ENCODE data around the gene YPEL2. TPM values are rescaled to one million over a fixed set of nuclear protein-coding genes. Genes with fewer than 3 reads are reported as not detected.

YPEL2 gene
- total RNA-seq, 1 experiment from 2014 or later = 4.1 TPM

DNA sequence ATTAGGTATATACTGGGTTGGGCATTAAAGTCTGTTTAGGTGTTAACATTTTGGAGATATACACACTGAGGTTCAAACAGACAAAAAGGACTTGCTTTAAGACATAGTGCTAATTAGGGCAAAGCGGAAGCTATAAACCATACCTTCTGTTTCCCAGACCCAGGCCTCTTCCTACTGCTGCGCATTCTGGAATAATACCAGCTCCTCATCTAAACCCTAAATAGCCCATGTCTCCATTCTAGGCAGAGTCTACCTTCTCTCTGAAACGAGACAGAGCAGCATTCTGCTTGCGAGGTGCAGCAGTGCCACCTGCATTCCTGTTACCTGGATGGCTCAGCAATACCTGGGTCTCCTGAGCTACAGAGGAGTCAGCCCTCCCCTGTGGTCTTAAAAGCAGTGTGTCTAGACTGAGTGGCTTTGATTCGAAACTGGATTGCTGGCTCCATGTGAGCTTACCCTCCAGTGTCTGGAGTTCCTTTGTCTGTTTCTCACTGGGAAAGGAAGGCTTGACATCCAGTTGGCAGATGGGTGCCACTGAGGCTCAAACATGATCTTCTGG is 6.4 kb downstream of the YPEL2 start:
- CTCF ChIA-PET = no interaction called here
- no peak overlapping the region for H3K4me3 Mint-ChIP-seq (ENCODE audit: low read depth, unreplicated experiment)
- TF ChIP-seq, protein P1, sequence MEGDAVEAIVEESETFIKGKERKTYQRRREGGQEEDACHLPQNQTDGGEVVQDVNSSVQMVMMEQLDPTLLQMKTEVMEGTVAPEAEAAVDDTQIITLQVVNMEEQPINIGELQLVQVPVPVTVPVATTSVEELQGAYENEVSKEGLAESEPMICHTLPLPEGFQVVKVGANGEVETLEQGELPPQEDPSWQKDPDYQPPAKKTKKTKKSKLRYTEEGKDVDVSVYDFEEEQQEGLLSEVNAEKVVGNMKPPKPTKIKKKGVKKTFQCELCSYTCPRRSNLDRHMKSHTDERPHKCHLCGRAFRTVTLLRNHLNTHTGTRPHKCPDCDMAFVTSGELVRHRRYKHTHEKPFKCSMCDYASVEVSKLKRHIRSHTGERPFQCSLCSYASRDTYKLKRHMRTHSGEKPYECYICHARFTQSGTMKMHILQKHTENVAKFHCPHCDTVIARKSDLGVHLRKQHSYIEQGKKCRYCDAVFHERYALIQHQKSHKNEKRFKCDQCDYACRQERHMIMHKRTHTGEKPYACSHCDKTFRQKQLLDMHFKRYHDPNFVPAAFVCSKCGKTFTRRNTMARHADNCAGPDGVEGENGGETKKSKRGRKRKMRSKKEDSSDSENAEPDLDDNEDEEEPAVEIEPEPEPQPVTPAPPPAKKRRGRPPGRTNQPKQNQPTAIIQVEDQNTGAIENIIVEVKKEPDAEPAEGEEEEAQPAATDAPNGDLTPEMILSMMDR (IDR thresholded peaks at IDR 0.05; ENCODE audit: unreplicated experiment) = no peak
- intact Hi-C loops (cut with micrococcal nuclease; ENCODE audit: unreplicated experiment) = no loop called here
- no peaks in the 10 kb centered on the region for H3K4me1 Mint-ChIP-seq (ENCODE audit: low read depth, unreplicated experiment)
- DNase-seq = no peak
- H3K27ac Mint-ChIP-seq (ENCODE audit: unreplicated experiment) = no peak overlapping the region
- BruUV-seq (replicated peaks) = no TSS peak
- peaks cover 18% of the 10 kb centered on the region for H3K27me3 Mint-ChIP-seq (ENCODE audit: unreplicated experiment)
- H3K36me3 Mint-ChIP-seq (ENCODE audit: insufficient read depth, unreplicated experiment) = peaks cover 3% of the 10 kb centered on the region
- H3K9me3 Mint-ChIP-seq (ENCODE audit: low read depth, unreplicated experiment) = no peaks in the 10 kb centered on the region

DNA sequence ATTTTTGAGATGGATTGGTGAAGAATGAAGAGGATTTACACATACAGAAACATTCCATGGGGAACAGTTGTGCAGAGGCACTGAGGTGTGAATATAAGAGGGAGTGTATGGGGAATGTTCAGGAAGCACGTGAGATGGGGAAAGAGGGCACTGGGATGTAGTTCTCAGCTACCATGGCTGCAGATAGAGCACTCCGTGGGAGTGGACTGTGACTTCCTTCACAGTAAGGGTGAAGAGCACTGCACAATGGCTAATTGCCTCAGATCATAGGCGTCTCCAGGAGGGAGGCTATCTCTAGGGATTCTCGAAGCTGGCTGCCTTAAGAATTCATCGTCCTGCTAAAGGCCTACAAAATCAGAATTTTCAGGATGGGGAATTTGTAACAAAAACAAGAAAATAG is 7.0 kb downstream of the YPEL2 start:
- no peak for DNase-seq
- H3K36me3 Mint-ChIP-seq (ENCODE audit: insufficient read depth, unreplicated experiment) = no peaks in the 10 kb centered on the region
- H3K27me3 Mint-ChIP-seq (ENCODE audit: unreplicated experiment) = peaks cover 25% of the 10 kb centered on the region
- TF ChIP-seq, protein P1 (IDR thresholded peaks at IDR 0.05; ENCODE audit: unreplicated experiment) = no peak
- H3K9me3 Mint-ChIP-seq (ENCODE audit: low read depth, unreplicated experiment) = no peaks in the 10 kb centered on the region
- no TSS peak for BruUV-seq (replicated peaks)
- no peak overlapping the region for H3K27ac Mint-ChIP-seq (ENCODE audit: unreplicated experiment)
- H3K4me1 Mint-ChIP-seq (ENCODE audit: low read depth, unreplicated experiment) = no peaks in the 10 kb centered on the region
- intact Hi-C loops (cut with micrococcal nuclease; ENCODE audit: unreplicated experiment) = no loop called here
- CTCF ChIA-PET = no interaction called here
- H3K4me3 Mint-ChIP-seq (ENCODE audit: low read depth, unreplicated experiment) = no peak overlapping the region

DNA sequence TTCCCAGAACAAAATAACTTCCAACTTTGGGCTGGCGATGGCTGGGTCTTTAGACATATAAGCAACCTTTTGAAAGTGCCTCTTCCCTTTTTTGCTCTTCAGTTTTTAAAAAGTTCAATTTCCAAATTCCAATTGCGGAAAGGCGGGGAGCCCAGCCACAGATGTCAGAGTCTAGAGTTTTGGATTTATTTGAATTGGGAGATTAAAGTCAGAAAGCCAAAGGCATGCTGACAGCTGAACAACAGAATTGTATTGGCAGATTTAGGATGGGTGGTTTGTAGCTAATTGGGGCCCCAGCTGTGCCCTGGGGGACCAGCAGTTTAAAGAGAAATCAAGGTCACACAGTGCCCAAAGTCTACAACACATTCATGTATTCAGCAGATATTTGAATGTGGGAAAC is 10.5 kb downstream of the YPEL2 start:
- Mint-ChIP-seq H3K4me1 (ENCODE audit: low read depth, unreplicated experiment) (no peaks in the 10 kb centered on the region), H3K27ac (ENCODE audit: unreplicated experiment) (no peak overlapping the region), H3K9me3 (ENCODE audit: low read depth, unreplicated experiment) (no peaks in the 10 kb centered on the region), H3K36me3 (ENCODE audit: insufficient read depth, unreplicated experiment) (no peaks in the 10 kb centered on the region), H3K27me3 (ENCODE audit: unreplicated experiment) (peaks cover 16% of the 10 kb centered on the region), H3K4me3 (ENCODE audit: low read depth, unreplicated experiment) (no peak overlapping the region)
- intact Hi-C loops (cut with micrococcal nuclease; ENCODE audit: unreplicated experiment) = no loop called here
- DNase-seq = no peak
- no TSS peak for BruUV-seq (replicated peaks)
- TF ChIP-seq, protein P1 (IDR thresholded peaks at IDR 0.05; ENCODE audit: unreplicated experiment) = no peak
- CTCF ChIA-PET = no interaction called here

DNA sequence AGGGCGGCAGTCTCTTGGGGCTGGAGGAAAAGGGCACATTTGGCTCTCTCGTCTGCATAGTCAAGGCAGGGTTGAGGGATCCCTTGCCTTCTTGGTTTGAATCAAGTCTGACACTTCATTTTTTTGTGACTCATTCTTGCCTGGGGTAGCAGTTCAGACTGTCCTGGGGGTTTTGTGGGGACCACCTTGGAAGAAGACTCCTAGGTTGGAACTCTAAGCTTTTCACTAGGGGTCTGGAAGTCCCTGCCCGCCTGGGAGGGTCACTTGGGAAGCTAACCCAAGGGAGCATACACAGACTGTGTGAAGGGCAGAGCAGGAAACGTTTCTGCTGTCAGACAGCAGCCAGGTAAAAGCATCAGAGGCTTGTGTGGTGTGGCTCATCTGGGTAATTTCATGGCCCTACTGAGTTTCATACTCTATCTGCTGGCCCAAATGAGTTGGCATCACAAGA is 11.3 kb downstream of the YPEL2 start:
- intact Hi-C loops (cut with micrococcal nuclease; ENCODE audit: unreplicated experiment) = no loop called here
- TF ChIP-seq, protein P1 (IDR thresholded peaks at IDR 0.05; ENCODE audit: unreplicated experiment) = no peak
- Mint-ChIP-seq H3K36me3 (ENCODE audit: insufficient read depth, unreplicated experiment) (no peaks in the 10 kb centered on the region), H3K9me3 (ENCODE audit: low read depth, unreplicated experiment) (no peaks in the 10 kb centered on the region), H3K27ac (ENCODE audit: unreplicated experiment) (no peak overlapping the region), H3K27me3 (ENCODE audit: unreplicated experiment) (peaks cover 16% of the 10 kb centered on the region), H3K4me3 (ENCODE audit: low read depth, unreplicated experiment) (no peak overlapping the region), H3K4me1 (ENCODE audit: low read depth, unreplicated experiment) (no peaks in the 10 kb centered on the region)
- BruUV-seq (replicated peaks) = no TSS peak
- no peak for DNase-seq
- CTCF ChIA-PET = no interaction called here
